OCI-LY3 (cell line): ENCODE results near the gene NDE1.

ENCODE experiments used
- H2AFZ ChIP-seq: fragments of 200-600, 300-600 bp; shearing (Covaris generic); 2 replicates; pipeline ENCODE4 v1.6.0; 2014; ENCODE audit warnings: antibody characterized with exemption, low read depth, low read length
- H3K27ac ChIP-seq: fragments of 200-600, 300-600 bp; sonication (generic); 2 replicates; pipeline ENCODE4 v1.5.1; 2014; ENCODE audit warnings: mild to moderate bottlenecking, low read length, moderate library complexity, mixed read lengths
- H3K27me3 ChIP-seq: fragments of 200-600, 300-600 bp; sonication (generic); 2 replicates; pipeline ENCODE4 v1.6.1; 2014; ENCODE audit warnings: low read depth, low read length, mixed read lengths
- H3K36me3 ChIP-seq: fragments of 200-600, 300-600 bp; sonication (generic); replicated peaks from 2 replicates; pipeline ENCODE3; 2014; ENCODE audit warnings: low read depth, low read length, mixed read lengths
- H3K4me1 ChIP-seq: fragments of 300-600, 200-600 bp; sonication (generic); 2 replicates; pipeline ENCODE4 v1.6.1; 2014; ENCODE audit warnings: low read length, mixed read lengths
- H3K4me2 ChIP-seq: fragments of 200-600, 300-600 bp; sonication (generic); 2 replicates; pipeline ENCODE4 v1.6.1; 2014; ENCODE audit warnings: low read length, mixed read lengths
- H3K4me3 ChIP-seq: fragments of 300-600, 200-600 bp; sonication (generic); 2 replicates; pipeline ENCODE4 v1.5.1; 2014; ENCODE audit warnings: antibody characterized with exemption, mild to moderate bottlenecking, low read length, moderate library complexity
- H3K79me2 ChIP-seq: fragments of 300-600, 200-600 bp; shearing (Covaris generic); 2 replicates; pipeline ENCODE4 v1.6.1; 2014; ENCODE audit warnings: mild to moderate bottlenecking, low read length, mixed read lengths
- H3K9ac ChIP-seq: fragments of 300-600, 200-600 bp; shearing (Covaris generic); 2 replicates; pipeline ENCODE4 v1.6.0; 2014; ENCODE audit warnings: mild to moderate bottlenecking, low read length, moderate library complexity
- H3K9me3 ChIP-seq: fragments of 200-600, 300-600 bp; shearing (Covaris generic); 2 replicates; pipeline ENCODE4 v1.6.1; 2014; ENCODE audit warnings: low read length, mixed read lengths; ENCODE audit not compliant: insufficient read depth
- H4K20me1 ChIP-seq: fragments of 200-600, 300-600 bp; sonication (generic); 2 replicates; pipeline ENCODE4 v1.6.1; 2016; ENCODE audit warnings: low read length, mixed read lengths; ENCODE audit not compliant: insufficient read depth
- EZH2phosphoT487 ChIP-seq: fragments of 200-600 bp; shearing (Covaris generic); IDR thresholded peaks from 2 replicates; pipeline ENCODE4 v1.6.1; 2018; ENCODE audit warnings: antibody characterized with exemption, mixed run types, low read depth
- TF ChIP-seq, protein P1 (sequence below): fragments of 200-600, 300-600 bp; sonication (generic); IDR thresholded peaks from 2 replicates; pipeline ENCODE4 v1.5.1; 2014; ENCODE audit warnings: antibody characterized with exemption, low read length, low read depth

NDE1 gene

GRCh38 chr16:15607700-15608396 is 42.2 kb upstream of the NDE1 start:
- Histone ChIP-seq H3K79me2 (no peaks in the 10 kb centered on the region; the same call in 1 of the 2 replicates), H2AFZ (no peak overlapping the region), H3K9me3 (no peaks in the 10 kb centered on the region), H3K9ac (no peak overlapping the region), H3K27ac (no peak overlapping the region), H3K4me3 (no peak overlapping the region), H3K27me3 (no peaks in the 10 kb centered on the region), H3K4me2 (no peak overlapping the region), H3K36me3 (peaks cover 89% of the 10 kb centered on the region), H3K4me1 (no peaks in the 10 kb centered on the region), H4K20me1 (no peaks in the 10 kb centered on the region)
- TF ChIP-seq EZH2phosphoT487: no peak
- TF ChIP-seq, protein P1, sequence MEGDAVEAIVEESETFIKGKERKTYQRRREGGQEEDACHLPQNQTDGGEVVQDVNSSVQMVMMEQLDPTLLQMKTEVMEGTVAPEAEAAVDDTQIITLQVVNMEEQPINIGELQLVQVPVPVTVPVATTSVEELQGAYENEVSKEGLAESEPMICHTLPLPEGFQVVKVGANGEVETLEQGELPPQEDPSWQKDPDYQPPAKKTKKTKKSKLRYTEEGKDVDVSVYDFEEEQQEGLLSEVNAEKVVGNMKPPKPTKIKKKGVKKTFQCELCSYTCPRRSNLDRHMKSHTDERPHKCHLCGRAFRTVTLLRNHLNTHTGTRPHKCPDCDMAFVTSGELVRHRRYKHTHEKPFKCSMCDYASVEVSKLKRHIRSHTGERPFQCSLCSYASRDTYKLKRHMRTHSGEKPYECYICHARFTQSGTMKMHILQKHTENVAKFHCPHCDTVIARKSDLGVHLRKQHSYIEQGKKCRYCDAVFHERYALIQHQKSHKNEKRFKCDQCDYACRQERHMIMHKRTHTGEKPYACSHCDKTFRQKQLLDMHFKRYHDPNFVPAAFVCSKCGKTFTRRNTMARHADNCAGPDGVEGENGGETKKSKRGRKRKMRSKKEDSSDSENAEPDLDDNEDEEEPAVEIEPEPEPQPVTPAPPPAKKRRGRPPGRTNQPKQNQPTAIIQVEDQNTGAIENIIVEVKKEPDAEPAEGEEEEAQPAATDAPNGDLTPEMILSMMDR: no peak

DNA sequence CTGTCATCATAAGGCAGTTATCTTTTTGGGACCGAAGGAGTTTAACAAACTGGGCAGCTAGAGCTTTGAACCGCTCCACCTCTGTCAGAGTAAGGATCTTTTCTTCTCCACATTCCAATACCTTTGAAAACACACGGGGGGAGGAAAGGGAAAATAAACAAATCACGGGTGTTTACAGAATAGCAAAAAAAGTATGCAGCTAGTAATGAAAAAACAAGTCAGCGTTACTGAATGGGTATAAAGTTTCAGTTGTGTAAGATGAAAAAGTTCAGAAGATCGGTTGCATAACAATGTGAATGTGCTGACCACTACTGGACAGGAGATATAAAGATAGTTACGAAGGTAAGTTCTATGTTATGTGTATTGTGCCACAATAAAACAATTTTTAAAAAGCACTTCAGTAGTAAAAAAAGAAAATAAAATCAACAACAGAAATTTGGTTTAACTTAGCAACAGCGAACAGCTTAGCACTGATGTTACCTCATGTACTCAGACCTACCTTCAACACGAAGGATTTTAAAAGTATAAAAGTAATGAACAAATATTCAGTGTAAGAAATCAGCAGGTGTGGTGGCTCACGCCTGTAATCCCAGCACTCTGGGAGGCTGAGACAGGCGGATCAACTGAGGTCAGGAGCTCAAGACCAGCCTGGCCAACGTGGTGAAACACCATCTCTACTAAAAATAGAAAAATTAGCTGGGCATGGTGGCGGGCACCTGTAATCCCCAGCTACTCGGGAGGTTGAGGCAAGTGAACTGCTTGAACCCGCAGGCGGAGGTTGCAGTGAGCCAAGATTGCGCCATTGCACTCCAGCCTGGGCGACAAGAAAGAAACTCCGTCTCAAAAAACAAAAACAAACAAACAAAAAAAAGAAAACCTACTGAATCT is 41.4 kb upstream of the NDE1 start:
- Histone ChIP-seq H3K36me3 (peaks cover 84% of the 10 kb centered on the region), H3K27me3 (no peaks in the 10 kb centered on the region), H3K9ac (no peak overlapping the region), H3K4me2 (no peak overlapping the region), H3K9me3 (no peaks in the 10 kb centered on the region), H3K4me1 (no peaks in the 10 kb centered on the region), H3K4me3 (no peak overlapping the region), H2AFZ (no peak overlapping the region), H3K27ac (no peak overlapping the region), H4K20me1 (no peaks in the 10 kb centered on the region), H3K79me2 (no peaks in the 10 kb centered on the region; the same call in 1 of the 2 replicates)
- TF ChIP-seq, protein P1: no peak
- no peak for TF ChIP-seq EZH2phosphoT487

DNA sequence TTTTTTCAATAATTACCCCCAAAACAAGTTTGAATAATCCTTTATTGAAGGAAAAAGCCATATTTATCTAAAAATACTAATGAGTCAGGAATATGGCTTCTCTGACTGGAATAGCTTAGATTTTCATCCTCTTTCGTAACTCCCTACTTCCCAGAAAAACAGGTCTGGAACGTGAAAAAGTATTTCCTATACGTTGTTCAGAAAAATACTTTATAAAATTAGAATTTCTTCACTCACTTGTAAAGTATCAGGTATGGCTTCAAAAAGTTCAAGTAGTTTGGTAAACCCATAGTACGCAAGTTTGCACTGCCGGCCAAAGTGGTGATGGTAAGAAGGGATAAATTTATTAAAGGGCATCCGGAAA is 40.8 kb upstream of the NDE1 start:
- Histone ChIP-seq H2AFZ (no peak overlapping the region), H3K79me2 (no peaks in the 10 kb centered on the region; the same call in 1 of the 2 replicates), H4K20me1 (no peaks in the 10 kb centered on the region), H3K4me2 (no peak overlapping the region), H3K4me3 (no peak overlapping the region), H3K4me1 (no peaks in the 10 kb centered on the region), H3K27me3 (no peaks in the 10 kb centered on the region), H3K9ac (no peak overlapping the region), H3K36me3 (peaks cover 81% of the 10 kb centered on the region), H3K27ac (no peak overlapping the region), H3K9me3 (no peaks in the 10 kb centered on the region)
- TF ChIP-seq, protein P1: no peak
- no peak for TF ChIP-seq EZH2phosphoT487

DNA sequence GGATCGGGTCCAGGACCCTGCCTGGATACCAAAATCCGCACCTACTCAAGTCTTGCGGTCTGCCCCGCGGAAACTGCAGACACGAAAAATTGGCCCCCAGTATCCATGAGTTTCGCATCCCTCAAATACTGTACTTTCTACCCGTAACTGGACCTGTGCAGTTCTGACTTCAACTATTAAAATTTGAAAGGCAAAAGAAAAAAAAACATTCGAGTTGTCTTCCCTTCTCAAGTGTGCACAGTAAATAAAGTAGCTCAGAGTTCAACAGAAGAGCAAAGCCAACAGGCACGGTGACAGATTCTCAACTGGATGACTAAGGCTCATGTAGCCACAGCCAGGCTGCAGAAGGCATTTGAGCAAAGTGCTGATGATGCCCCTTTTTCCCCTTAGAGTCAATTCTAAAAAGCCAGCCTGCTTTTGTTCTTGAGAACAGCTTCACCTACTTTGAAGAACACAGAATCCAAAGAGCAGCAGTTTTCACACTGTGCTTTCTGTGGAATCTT is 39.6 kb upstream of the NDE1 start:
- no peak overlapping the region for H3K4me2 ChIP-seq
- no peak overlapping the region for H3K27ac ChIP-seq
- no peaks in the 10 kb centered on the region for H3K27me3 ChIP-seq
- no peaks in the 10 kb centered on the region for H3K9me3 ChIP-seq
- H3K36me3 ChIP-seq: peaks cover 74% of the 10 kb centered on the region
- H3K79me2 ChIP-seq: no peaks in the 10 kb centered on the region; the same call in 1 of the 2 replicates
- H3K4me1 ChIP-seq: no peaks in the 10 kb centered on the region
- H3K4me3 ChIP-seq: no peak overlapping the region
- H2AFZ ChIP-seq: no peak overlapping the region
- TF ChIP-seq EZH2phosphoT487: no peak
- TF ChIP-seq, protein P1: no peak
- no peaks in the 10 kb centered on the region for H4K20me1 ChIP-seq
- H3K9ac ChIP-seq: no peak overlapping the region
